Left lung (tissue), 10 donors: ENCODE results near the gene ZNF808. TPM values are rescaled to one million over a fixed set of nuclear protein-coding genes. Genes with fewer than 3 reads are reported as not detected.
"Not testable (repeated sequence)": the region's sequence is repeated elsewhere in the genome, so short reads cannot be mapped to it uniquely, and the experiment has no call there.

Experiments used
- ATAC-seq: fragments of 200-7000 bp; cut with Tn5 transposase; one replicate; pipeline ENCODE4 v1.9.1; 2020; ENCODE audit warnings: moderate library complexity
- DNase-seq, 4 donors: peaks; one replicate each; pipeline ENCODE4 v3.0.0-alpha.2; 2013 to 2020
- H3K27ac ChIP-seq, 2 donors: fragments of 200-600 bp; sonication (generic) in 1 of 2; one replicate each; pipeline versions ENCODE4 v1.5.0 to v1.8.0; 2020 to 2021
- H3K27me3 ChIP-seq, 2 donors: fragments of 200-600 bp; sonication (generic) in 1 of 2; one replicate each; pipeline versions ENCODE4 v1.5.0 to v1.8.0; 2020 to 2021
- H3K36me3 ChIP-seq, 2 donors: fragments of 200-600 bp; sonication (generic) in 1 of 2; one replicate each; pipeline versions ENCODE4 v1.5.0 to v1.8.0; 2020 to 2021
- H3K4me1 ChIP-seq, 2 donors: fragments of 200-600 bp; one replicate each; pipeline ENCODE4 v1.8.0; 2021
- H3K4me3 ChIP-seq, 2 donors: fragments of 200-600 bp; sonication (generic) in 1 of 2; one replicate each; pipeline versions ENCODE4 v1.5.0 to v1.8.0; 2020 to 2021; ENCODE audit warnings: mild to moderate bottlenecking in 1 of 2
- H3K9me3 ChIP-seq, 2 donors: fragments of 200-600 bp; sonication (generic) in 1 of 2; one replicate each; pipeline versions ENCODE4 v1.5.0 to v1.8.0; 2020 to 2021
- CTCF ChIP-seq, 2 donors: fragments of 200-600 bp; sonication (generic) in 1 of 2; IDR thresholded peaks; one replicate each; pipeline versions ENCODE4 v1.5.0 to v1.8.0; 2021; ENCODE audit warnings: antibody characterized with exemption in 2 of 2
- intact Hi-C, 2 donors: fragments of 100-400 bp; cut with DNase I; formaldehyde crosslinking; loops; one replicate each; pipeline versions ENCODE4 v1.11.2 to v1.14.2; 2022
- polyA plus RNA-seq, 6 donors: library from polyadenylated mRNA; unstranded; fragments of 120-200 nt; gene quantifications; one replicate each; pipeline ENCODE4 v1.2.1, GENCODE V29; 2013; ENCODE audit not compliant: insufficient read length in 6 of 6
- total RNA-seq, 2 donors: library from RNA; stranded (reverse); fragmentation: NEBNext Ultra II Directional; extraction: Animal tissue kit (Norgen Biotek cat#: 25700); gene quantifications; one replicate each; pipeline ENCODE4 v1.2.1, GENCODE V29; 2021
- donor health status: DM: no; HTN: yes; CAD: no.
- donor health status: DM: no; HTN: no; CAD: no.

ZNF808 gene
- total and polyA plus RNA-seq, 8 donors, result 13.9 to 24.6 (median 19.0) TPM

- peak overlapping the region; percentile 56 to 75 for H3K4me3 ChIP-seq
- TF ChIP-seq CTCF (IDR thresholded peaks at IDR 0.05), result peak; percentile 27 to 66
- peak overlapping the region; percentile 78 to 79 for H3K27ac ChIP-seq
- H3K36me3 ChIP-seq, result peaks cover 0 to 7% of the 10 kb centered on the region in 2 donors
- H3K9me3 ChIP-seq, result peaks cover 0 to 29% of the 10 kb centered on the region in 2 donors
- DNase-seq (peak; percentile 88 to 100 (median 95)), ATAC-seq (peak; percentile 99)
- H3K27me3 ChIP-seq, result no peaks in the 10 kb centered on the region
- H3K4me1 ChIP-seq, result peaks cover 0 to 16% of the 10 kb centered on the region in 2 donors
- intact Hi-C loops, result no loop called here
These were observed 73.8 kb downstream of the ZNF808 start for GRCh38 chr19:52601025-52601973.

GRCh38 chr19:52601974-52602366 is 74.5 kb downstream of the ZNF808 start:
- Histone ChIP-seq H3K4me1 (peaks cover 0 to 16% of the 10 kb centered on the region in 2 donors), H3K9me3 (peaks cover 0 to 29% of the 10 kb centered on the region in 2 donors), H3K4me3 (peak overlapping the region; percentile 56 to 75), H3K27ac (peak overlapping the region in 1 of 2 donors; percentile 78)
- intact Hi-C loops, DNase-seq, H3K27me3 ChIP-seq, H3K36me3 ChIP-seq, ATAC-seq: not testable (repeated sequence)

- ATAC-seq, result no peak
- peaks cover 0 to 30% of the 10 kb centered on the region in 2 donors for H3K9me3 ChIP-seq
- H3K36me3 ChIP-seq, result no peaks in the 10 kb centered on the region
- peaks cover 0 to 16% of the 10 kb centered on the region in 2 donors for H3K4me1 ChIP-seq
- H3K4me3 ChIP-seq, result no peak overlapping the region
- no peak for DNase-seq
- H3K27me3 ChIP-seq, result no peaks in the 10 kb centered on the region
- no peak for TF ChIP-seq CTCF (IDR thresholded peaks at IDR 0.05)
- intact Hi-C loops, result no loop called here
- peak overlapping the region in 1 of 2 donors; percentile 4 for H3K27ac ChIP-seq
These were observed 75.5 kb downstream of the ZNF808 start for GRCh38 chr19:52602941-52603340.

- no peak for DNase-seq
These were observed 76.2 kb downstream of the ZNF808 start for GRCh38 chr19:52603558-52604207.

More at GRCh38 chr19:52603558-52604207, 76.2 kb downstream of the ZNF808 start:
- peak overlapping the region in 1 of 2 donors; percentile 4 for H3K27ac ChIP-seq
- ATAC-seq, result no peak
- H3K27me3 ChIP-seq, result no peaks in the 10 kb centered on the region
- H3K4me1 ChIP-seq, result peaks cover 0 to 16% of the 10 kb centered on the region in 2 donors
- peaks cover 0 to 33% of the 10 kb centered on the region in 2 donors for H3K9me3 ChIP-seq
- intact Hi-C loops, result no loop called here
- H3K4me3 ChIP-seq, result no peak overlapping the region
- no peaks in the 10 kb centered on the region for H3K36me3 ChIP-seq
- TF ChIP-seq CTCF (IDR thresholded peaks at IDR 0.05), result no peak

Other genes with a start within 250 kb of the ZNF808 start
- gene ZNF480, start 230.5 kb upstream of the ZNF808 start, total RNA-seq, result 10 to 100 TPM; 10.7 to 12.1 TPM
- gene ZNF480, start 230.5 kb upstream of the ZNF808 start, polyA plus RNA-seq, result 10 to 100 TPM; 13.4 to 15.2 (median 14.3) TPM
- 1 to 10 TPM; 2.1 to 5.7 TPM for gene ZNF610, start 191.4 kb upstream of the ZNF808 start, total RNA-seq
- 10 to 100 TPM in 5 of 6 donors, 1 to 10 TPM in 1; 9.1 to 13.9 (median 11.5) TPM for gene ZNF610, start 191.4 kb upstream of the ZNF808 start, polyA plus RNA-seq
- 10 to 100 TPM; 12.8 to 15.4 TPM for gene ZNF880, start 157.7 kb upstream of the ZNF808 start, total RNA-seq
- gene ZNF880, start 157.7 kb upstream of the ZNF808 start, polyA plus RNA-seq, result 10 to 100 TPM; 24.8 to 31.3 (median 29.5) TPM
- gene ZNF528, start 129.8 kb upstream of the ZNF808 start, total RNA-seq, result 10 to 100 TPM; 17.5 to 26.7 TPM
- 10 to 100 TPM; 54.3 to 89.5 (median 70.8) TPM for gene ZNF528, start 129.8 kb upstream of the ZNF808 start, polyA plus RNA-seq
- under 1 TPM in 1 of 2 donors, not detected in 1; 0.35 TPM for gene ZNF534, start 98.5 kb upstream of the ZNF808 start, total RNA-seq
- gene ZNF534, start 98.5 kb upstream of the ZNF808 start, polyA plus RNA-seq, result 1 to 10 TPM in 2 of 6 donors, under 1 TPM in 4; 0.36 to 2.1 (median 0.55) TPM
- 1 to 10 TPM; 1.7 to 2.3 TPM for gene ZNF578, start 74.1 kb upstream of the ZNF808 start, total RNA-seq
- 1 to 10 TPM; 4.0 to 8.7 (median 6.3) TPM for gene ZNF578, start 74.1 kb upstream of the ZNF808 start, polyA plus RNA-seq
- gene ZNF701, start 42.6 kb downstream of the ZNF808 start, total RNA-seq, result 10 to 100 TPM; 18.1 to 19.1 TPM
- 10 to 100 TPM; 19.4 to 22.3 (median 20.8) TPM for gene ZNF701, start 42.6 kb downstream of the ZNF808 start, polyA plus RNA-seq
- 10 to 100 TPM; 44.0 to 44.1 TPM for gene ZNF83, start 110.7 kb downstream of the ZNF808 start, total RNA-seq
- gene ZNF83, start 110.7 kb downstream of the ZNF808 start, polyA plus RNA-seq, result 100 to 1,000 TPM in 5 of 6 donors, 10 to 100 TPM in 1; 69.3 to 187 (median 119) TPM
- 10 to 100 TPM; 24.6 to 26.6 TPM for gene ZNF611, start 207.4 kb downstream of the ZNF808 start, total RNA-seq
- 10 to 100 TPM; 14.1 to 18.5 (median 15.6) TPM for gene ZNF611, start 207.4 kb downstream of the ZNF808 start, polyA plus RNA-seq